Stimulated activated CD8-positive, alpha-beta memory T cell treated with anti-CD3 and anti-CD28 coated beads, Interleukin-15, amount 100 ng/mL, for 4 hours (primary cell): ENCODE results near the gene UBQLN1.

Experiments used
- DNase-seq, 2 donors: peaks; one replicate each; pipeline ENCODE4 v3.0.0-alpha.2; 2020; ENCODE audit warnings: low read depth in 2 of 2

The UBQLN1 gene

DNA sequence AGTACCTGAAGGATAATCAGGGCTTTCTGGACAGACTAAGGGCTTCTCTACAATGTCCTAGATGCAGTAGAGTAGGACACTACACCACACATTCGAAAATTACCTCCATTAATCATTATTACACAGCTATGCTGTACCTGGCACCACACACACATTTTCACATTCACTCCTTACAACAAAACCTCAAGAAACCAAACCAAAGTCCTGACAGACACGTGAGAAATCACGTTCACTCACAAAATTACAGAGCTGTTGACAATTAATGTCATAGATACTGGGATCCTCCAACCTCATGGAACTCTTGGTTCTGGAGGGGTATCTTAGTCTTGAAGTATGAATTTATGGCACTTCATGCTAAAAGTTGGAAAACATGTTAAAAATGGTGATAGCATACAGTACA lies 16.3 kb downstream of the UBQLN1 start:
- DNase-seq: no peak

- DNase-seq: no peak
Observed at GRCh38 chr9:83688921-83689320, 18.8 kb downstream of the UBQLN1 start.

DNA sequence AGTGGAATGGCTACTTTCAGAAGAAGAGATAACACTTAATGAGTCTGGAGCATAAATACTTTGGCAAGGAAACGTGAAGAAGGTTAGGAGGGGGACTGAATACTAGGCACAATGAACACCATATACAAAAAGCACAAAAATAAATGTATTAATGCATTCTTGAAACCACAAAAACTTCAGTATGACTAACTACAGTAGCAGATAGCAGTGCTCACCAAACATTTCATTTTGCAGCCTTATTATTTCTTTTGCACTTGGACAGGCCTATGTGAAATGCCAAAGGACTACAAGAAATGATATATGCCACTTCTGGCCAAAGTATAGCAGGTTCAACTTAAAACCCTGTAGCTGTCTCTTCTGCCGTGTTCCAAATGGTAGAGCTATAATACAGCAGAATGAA lies 26.3 kb downstream of the UBQLN1 start:
- DNase-seq: no peak

- DNase-seq: no peak
Observed at GRCh38 chr9:83680233-83680632, 27.5 kb downstream of the UBQLN1 start.

DNA sequence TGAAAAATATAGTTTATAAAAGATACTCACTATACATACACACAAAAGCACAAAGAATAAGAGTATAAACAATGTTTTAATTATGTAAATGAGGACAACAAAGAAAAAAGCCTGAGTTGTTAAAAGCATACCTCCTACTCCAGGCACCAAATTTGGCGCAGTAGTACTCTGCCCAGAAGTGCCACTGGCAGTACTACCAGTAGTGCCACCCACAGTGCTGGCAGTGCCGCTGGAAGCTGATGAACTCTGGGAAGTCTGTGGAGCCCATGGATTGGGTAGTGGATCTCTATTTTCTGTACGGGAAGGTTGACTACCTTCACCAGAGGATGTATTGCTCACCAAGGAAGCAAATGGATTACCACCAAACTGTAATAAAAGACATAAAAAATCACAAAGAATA lies 30.2 kb downstream of the UBQLN1 start:
- DNase-seq: no peak

- DNase-seq: no peak
Observed at GRCh38 chr9:83675466-83675865, 32.3 kb downstream of the UBQLN1 start.

DNA sequence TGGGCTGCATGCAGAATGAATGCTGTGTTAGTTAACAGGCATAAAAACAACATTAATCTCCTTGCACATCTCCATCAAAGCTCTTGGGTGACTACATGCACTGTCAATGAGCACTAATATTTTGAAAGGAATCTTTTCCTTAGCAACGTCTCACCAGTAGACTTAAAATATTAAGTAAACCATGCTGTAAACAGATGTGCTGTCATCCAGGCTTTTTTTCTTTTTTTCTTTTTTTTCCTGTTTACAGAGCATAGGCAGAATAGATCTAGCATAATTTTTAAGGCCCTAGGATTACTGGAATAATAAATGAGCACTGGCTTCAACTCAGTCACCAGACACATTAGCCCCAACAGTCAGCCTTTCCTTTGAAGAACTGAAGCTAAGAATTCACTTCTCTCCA lies 36.3 kb downstream of the UBQLN1 start:
- DNase-seq: no peak

DNA sequence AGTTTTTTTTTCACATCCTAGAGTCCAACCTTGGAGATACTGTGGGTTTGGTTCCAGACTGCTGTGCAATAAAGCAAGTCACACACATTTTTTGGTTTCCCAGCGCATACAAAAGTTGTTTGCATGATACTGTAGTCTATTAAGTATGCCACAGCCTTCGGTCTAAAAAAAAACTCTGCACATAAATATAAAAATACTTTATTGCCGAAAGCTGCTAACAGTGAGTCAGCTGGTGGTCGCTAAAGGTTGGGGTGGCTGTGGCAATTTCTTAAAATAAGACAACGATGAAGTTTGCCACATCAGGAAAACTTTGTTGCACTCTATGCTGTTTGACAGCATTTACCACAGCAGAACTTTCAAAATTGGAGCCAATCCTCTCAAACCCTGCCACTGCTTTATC lies 37.4 kb downstream of the UBQLN1 start:
- DNase-seq: no peak

GRCh38 chr9:83669067-83669466 lies 38.7 kb downstream of the UBQLN1 start:
- DNase-seq: no peak

DNA sequence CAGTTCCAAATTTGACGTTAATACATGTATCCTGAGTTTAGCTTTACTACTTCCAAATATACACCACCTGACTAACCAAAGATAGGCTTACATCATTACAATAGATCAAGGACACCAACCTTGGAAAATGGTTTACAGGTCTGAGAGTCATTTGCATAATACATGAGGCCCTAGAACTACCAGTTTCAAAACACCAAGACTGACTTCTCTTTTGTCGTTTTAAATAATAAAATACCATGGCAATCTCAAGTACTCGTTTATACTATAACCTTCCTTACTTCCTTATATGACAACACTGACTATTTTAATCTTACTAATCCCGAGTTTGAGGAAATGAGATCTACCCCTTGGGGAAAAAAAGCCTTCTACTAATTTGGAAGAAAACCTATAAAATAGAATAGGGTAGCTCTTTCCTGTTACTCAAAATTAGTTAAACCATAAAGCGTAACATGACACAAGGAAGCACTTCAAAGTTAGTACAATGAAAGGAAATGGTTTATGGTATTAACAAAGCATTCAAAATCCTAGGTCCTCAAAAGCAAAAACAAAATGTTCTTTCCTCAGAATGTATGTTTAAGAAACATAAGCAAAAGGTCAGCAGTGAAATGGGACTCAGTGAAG lies 42.1 kb downstream of the UBQLN1 start:
- no peak for DNase-seq

- DNase-seq: no peak
Observed at GRCh38 chr9:83662933-83663332, 44.8 kb downstream of the UBQLN1 start.

GRCh38 chr9:83656952-83657351 lies 50.8 kb downstream of the UBQLN1 start:
- no peak for DNase-seq

- no peak for DNase-seq
Observed at GRCh38 chr9:83656032-83656680, 51.6 kb downstream of the UBQLN1 start.

DNA sequence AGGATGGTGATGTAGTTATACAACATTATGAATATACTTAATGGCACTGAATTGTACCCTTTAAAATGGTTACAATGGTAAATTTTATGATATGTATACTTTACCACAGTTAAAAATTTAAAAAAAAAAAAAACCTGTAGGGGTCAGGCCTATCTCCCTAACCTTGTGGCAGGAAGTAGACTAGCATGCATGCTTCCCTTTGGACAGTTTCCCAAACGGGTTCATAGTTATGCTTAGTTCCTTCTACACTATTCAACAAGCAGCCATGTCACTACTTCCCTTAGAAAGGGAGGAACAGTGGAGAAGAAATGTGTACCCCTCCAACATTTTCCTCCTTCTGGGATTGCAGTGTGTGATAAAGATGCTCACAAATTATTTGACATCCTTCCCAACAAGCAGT lies 52.3 kb downstream of the UBQLN1 start:
- no peak for DNase-seq

DNA sequence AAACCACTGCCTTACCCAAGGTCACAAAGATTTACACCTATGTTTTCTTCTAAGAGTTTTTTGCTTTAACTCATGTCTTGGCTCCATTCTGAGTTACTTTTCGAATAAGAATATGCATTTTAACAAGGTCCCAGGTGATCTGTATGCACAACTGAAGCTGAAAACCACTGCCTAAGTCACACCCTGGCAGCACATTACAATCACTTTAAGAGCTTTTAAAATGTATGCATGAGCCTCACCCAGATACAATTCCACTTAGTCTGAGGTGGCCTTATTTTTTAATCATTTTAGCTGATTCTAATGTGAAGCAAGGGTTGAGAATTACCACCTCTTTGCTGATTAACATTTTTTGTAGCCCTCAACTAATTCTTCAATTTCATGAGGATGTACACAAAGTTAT lies 55.3 kb downstream of the UBQLN1 start:
- DNase-seq: no peak

- DNase-seq: no peak
Observed at GRCh38 chr9:83651558-83651957, 56.2 kb downstream of the UBQLN1 start.

DNA sequence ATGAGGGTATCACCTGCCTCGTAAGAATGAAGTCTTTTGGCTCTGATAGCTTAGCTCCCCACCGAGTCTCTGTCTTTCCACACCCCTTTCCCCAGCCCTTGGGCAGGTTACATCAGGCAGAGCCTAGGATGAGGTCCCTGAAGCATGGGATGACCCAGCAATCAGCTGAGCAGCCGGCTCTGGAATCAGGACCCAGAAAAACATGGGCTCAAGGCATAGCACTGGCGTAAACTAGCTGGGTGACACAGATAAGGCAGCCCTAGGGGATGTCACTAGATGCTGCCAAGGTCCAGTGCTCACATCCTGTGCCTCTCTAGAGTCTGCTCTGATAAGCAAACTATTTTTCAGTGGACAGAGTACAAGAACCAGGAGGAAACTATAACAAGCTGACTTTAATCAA lies 58.2 kb downstream of the UBQLN1 start:
- no peak for DNase-seq

DNA sequence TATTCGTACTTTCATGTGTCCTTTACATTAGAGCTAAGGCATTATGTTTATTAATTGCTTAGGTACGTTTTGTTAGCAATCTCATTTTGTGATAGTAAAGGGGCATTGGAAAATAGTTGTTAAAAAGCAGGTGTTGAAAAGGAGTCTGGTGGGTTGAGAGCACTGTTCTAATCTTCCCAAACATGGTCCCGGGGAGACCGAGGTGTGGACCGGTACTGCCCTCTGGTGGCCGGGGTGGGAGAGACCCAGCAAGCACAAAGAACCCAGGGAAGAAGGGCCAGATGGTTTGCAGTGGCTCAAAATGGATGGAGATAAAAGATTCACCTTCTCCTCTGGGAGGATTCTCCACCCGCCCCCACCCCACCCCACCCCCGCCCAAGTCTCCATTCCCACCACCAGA lies 58.7 kb downstream of the UBQLN1 start:
- peak; percentile 28 to 39 for DNase-seq

DNA sequence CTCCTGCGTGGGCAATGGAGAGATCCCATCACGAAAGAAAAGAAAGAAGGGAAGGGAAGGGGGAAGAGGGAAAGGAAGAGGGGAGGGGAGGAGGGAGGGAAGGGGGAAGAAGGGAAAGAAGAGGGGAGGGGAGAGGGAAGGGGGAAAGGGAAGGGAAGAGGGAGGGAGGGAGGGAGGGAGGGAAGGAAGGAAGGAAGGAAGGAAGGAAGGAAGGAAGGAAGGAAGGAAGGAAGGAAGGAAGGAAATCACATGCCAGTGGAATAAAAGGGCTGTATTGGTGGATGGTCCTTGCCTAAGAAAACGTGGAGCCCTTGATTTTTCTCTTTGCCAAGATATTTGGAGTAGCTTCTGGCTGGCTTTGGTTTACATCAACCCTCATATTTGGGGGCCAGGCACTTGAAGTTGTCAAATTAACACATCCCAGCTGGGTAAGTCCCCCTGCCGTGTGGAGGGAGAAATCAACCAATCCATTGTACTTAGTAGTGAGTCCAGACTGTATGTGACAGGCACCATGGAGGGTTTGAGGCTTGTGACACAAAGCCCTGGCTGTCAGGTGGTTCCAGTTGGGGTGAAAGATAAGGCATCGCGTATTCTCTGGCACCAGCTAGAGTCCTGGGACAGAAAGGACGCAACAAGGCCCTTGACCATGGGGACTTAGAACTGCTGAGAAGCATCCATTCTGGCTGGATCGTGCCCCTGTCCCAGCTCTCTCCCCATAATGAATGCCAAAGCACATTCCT lies 61.1 kb downstream of the UBQLN1 start:
- DNase-seq: no peak

DNA sequence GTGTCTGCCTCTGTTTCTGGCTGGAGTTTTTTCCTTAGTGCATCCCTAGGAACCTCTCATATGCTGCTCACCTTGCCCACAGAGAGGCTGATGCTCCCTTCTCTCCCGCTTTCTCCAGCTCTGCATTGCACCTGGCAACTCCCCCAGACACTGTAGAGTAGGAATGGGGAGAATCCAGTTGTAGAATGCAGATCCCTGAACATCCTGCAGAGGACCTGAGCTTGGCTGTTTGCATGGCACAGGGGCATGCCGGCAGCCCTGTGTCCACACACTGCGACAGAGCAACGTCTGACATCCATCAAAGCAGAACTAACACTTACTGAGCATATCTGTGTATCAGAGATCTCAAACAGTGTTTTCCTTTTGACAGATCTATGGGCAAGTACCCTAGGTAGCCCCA lies 65.0 kb downstream of the UBQLN1 start:
- no peak for DNase-seq

DNA sequence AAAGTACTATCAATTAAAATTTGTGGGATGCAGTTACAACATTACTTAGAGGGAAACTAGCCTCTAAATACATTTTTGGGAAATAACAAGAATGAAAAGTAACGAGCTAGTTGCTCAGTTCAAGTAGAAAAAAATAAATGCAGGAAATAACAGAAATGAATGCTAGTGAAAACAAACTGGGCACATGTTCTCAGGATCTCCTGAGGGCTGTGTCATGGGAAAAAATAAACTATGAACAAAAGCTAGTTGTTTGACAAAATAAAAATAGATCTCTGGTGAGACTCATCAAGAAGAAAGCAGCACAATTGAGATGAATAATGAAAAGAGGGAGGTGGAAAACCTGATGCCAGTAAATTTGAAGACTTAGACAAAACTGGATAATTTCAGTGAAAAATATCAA lies 68.5 kb downstream of the UBQLN1 start:
- DNase-seq: no peak

DNA sequence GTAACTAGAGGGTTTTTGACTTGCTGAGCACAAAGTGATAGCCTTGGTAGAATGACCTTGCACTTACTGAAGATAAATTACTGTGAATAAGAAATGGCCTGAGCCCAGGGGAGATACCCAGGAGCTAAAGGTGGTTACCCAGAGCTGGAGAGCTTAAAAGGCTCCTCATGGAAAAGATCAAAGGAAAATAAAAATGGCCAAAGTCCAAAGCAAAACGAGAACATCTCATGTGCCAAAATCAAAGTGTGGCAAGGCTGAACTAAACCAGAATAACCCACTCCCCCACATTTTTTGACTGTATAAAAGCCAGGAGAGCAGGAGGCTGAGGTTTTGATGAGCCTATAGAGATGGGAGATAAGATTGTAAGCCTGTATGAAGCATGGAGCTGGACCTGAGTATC lies 70.4 kb downstream of the UBQLN1 start:
- DNase-seq: no peak

DNA sequence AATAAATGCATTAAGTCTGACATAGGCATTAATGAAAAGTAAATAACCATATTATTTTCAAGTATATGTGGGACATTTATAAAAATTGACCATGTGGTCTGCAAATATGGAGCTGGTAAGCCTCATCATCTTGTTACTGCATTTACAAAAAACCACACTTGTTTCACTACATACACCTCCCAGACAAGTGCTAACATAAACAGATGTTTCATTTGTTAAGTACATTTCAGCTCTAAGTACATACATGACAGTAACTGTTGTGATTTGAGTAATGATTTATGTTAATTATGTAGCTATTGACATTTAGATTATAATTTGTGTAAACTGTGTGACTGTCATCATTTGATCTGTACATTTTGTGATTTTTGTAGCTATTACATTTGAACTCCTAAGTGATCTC lies 70.9 kb downstream of the UBQLN1 start:
- no peak for DNase-seq
